ENCODE measurements around the gene ARMC8.

- no peak for TF ChIP-seq CTCF (conservative IDR thresholded peaks at IDR 0.05)
- no peak for TF ChIP-seq EZH2 (IDR thresholded peaks at IDR 0.05; ENCODE audit: low read depth)
These were observed 157.7 kb downstream of the ARMC8 start for GRCh38 chr3:138344754-138345153.

Data from PC-9 (cell line).